ENCODE data around the gene MTMR2.
A peak's percentile ranks its signal among the peaks of the same experiment; 100 is the strongest.

Gene MTMR2

GRCh38 chr11:95795627-95796295 lies 128.1 kb downstream of the MTMR2 start:
- no peak overlapping the region for H3K4me3 ChIP-seq (ENCODE audit: low read length)
- TF ChIP-seq ZNF274 (IDR thresholded peaks at IDR 0.05; ENCODE audit: low read depth, low read length), result no peak

DNA sequence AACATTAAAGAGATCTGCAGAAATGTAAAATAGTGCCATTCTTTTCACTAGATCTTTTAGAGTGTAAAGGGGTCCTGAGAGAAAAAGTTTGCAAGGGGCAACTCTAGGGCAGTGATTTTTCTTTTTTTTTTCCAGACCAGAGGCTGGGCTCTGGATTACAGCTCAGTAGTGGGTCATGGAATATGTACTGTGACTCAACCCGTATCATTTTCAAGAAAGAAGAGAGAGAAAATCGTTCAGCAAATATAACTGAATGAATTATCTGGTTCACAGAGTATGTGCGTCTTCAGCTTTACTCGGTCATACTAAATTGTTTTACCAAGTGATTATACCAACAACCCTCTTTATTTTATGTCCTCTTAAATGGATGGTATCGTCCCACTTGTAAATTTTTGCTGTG lies 129.8 kb downstream of the MTMR2 start:
- TF ChIP-seq ZNF274 (IDR thresholded peaks at IDR 0.05; ENCODE audit: low read depth, low read length), result no peak
- no peak overlapping the region for H3K4me3 ChIP-seq (ENCODE audit: low read length)

DNA sequence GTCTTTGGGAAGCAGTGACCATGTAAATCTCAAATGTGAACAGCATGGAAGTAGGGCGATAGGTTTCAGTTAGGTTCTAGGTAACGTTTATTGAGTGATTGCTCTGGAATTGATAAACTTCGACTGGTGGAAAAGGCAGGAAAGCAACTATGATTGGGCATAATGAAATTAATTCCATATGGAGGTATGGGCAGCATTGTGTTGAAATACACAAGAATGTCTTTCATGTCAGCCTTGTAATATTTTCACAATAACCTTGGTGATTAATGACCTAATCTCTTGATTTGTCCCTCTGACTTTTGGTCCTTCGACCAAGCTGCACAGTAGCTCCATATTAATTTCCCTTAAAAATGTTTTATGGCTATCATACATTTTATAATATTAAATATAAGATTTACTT lies 130.8 kb downstream of the MTMR2 start:
- no peak for TF ChIP-seq ZNF274 (IDR thresholded peaks at IDR 0.05; ENCODE audit: low read depth, low read length)

GRCh38 chr11:95792700-95793099 lies 131.2 kb downstream of the MTMR2 start:
- H3K4me3 ChIP-seq (ENCODE audit: low read length), result no peak overlapping the region
- no peak for TF ChIP-seq ZNF274 (IDR thresholded peaks at IDR 0.05; ENCODE audit: low read depth, low read length)

More for the DNA sequence above, 130.8 kb downstream of the MTMR2 start:
- no peak overlapping the region for H3K4me3 ChIP-seq (ENCODE audit: low read length)

- TF ChIP-seq ZNF274 (IDR thresholded peaks at IDR 0.05; ENCODE audit: low read depth, low read length), result no peak
- H3K4me3 ChIP-seq (ENCODE audit: low read length), result peak overlapping the region; percentile 73
Measured at GRCh38 chr11:95792200-95792599, 131.7 kb downstream of the MTMR2 start.

GRCh38 chr11:95791709-95792033 lies 132.2 kb downstream of the MTMR2 start:
- H3K4me3 ChIP-seq (ENCODE audit: low read length), result peak overlapping the region; percentile 73
- no peak for TF ChIP-seq ZNF274 (IDR thresholded peaks at IDR 0.05; ENCODE audit: low read depth, low read length)

DNA sequence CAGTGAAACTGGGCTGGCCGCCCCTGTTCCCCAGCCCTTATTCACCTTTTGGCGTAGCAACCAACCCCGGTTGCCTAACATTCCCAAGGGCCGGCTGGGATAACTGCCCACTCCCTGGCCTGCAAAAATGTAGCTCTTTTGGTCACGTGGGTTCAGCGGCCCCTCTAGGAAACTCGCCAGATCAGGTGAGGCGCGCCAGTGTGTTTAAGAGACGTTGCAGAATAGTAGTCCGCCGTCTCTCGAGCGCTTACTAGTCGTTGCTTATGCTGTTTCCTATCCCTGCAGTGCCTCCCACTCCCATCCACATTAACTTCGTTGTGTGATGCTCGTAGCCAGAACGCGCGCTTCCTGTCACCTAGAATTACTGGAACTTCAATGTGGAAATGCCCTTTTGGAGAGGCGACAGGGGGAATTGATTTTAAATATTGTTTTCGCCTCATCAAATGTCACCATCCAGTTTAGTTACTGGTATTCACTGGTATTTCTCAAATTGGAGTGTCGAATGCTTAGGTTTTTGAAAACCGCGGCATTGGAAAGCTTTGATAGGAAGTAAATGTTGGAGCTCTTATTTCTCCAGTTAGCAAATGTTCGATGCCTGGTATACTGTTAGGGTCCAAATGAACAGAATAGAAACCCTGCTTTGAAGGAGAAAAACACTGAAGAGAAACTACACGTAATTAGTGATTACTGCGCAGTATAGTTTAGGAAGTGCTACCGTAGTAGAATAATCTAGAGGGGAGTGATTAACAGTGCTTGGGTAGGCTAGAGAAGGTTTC lies 132.8 kb downstream of the MTMR2 start:
- TF ChIP-seq ZNF274 (IDR thresholded peaks at IDR 0.05; ENCODE audit: low read depth, low read length), result no peak
- peak overlapping the region; percentile 73 for H3K4me3 ChIP-seq (ENCODE audit: low read length)

DNA sequence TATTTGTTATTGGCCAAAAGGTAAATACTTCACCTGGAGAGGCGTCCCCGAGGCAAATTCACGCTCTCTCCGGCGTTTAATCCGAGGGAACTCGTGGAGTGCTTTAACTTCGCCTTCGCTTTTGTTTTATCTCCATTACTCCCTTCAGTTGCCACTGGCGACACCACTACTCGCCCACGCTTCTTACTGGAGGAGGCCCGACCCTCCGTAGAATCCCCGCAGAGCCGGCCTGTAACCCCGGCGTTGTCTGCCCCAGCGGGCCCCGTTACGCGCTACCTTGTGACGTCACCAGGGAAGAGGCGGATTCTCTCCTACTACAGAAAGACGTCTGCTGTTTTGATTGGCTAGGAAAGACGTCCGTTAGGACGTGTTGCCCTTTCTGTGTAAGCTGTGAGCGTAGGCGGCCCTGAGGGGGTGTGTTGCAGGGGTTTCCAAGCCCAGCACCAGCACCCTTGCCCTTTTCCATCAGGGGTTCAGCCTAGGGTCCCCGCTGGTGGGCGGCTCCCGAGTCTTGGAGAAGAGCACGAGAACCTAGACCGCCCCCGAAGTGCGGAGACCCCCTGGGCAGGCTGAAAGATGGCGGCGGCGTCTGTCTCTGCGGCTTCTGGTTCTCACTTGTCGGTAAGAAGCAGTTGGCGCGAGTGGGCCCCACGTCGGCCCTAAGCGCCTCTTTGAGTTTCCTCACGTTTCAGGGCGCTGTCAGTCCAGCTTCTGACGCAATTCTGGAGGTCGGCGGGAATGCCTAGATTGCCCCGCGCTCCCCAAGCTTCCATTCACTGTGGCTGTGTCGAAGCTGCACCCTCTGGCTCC lies 133.6 kb downstream of the MTMR2 start, which contains the start of gene CEP57:
TSS of gene CEP57 (plus strand) at position 376 of the 810 bp plus-strand sequence. CDS start at position 577, 201 bp downstream.
- TF ChIP-seq ZNF274 (IDR thresholded peaks at IDR 0.05; ENCODE audit: low read depth, low read length), result no peak
- peak within 1 kb of the TSS; percentile 97 for H3K4me3 ChIP-seq (ENCODE audit: low read length)

DNA sequence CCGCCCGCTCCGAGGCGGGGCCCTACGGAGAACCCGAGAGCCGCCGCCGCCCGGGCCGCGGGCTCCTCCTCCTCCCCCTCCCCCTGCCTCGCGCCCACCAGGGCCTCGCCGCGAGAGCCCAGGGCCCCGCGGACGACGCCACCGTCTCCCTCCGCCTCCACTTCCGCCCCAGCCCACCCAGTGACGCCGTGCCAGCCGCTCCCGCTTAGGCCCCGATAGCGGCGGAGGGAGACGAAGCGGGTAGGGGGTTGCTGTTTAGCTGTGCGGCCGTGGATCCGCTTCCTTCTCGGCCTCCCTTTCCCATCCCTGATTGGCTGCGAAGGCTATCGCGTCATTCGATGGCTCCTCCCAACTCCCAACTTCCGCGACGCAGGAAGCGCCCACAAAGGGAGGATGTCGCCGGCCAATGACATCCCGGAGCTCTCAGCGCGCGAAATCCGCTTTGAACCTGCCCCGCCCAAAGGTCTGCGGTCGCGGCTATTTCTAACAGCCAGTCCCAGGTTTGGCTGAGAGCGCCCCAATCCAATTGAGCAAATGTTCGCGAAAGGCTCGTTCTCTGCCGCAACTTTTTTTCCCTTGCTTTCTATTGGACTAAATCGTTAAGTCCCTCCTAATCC lies 134.3 kb downstream of the MTMR2 start, which contains the start of gene FAM76B:
TSS of gene FAM76B (minus strand) at position 277 of the 617 bp plus-strand sequence. CDS start 304 bp downstream, outside the sequence.
- H3K4me3 ChIP-seq (ENCODE audit: low read length), result peak within 1 kb of the TSS; percentile 97
- TF ChIP-seq ZNF274 (IDR thresholded peaks at IDR 0.05; ENCODE audit: low read depth, low read length), result no peak

DNA sequence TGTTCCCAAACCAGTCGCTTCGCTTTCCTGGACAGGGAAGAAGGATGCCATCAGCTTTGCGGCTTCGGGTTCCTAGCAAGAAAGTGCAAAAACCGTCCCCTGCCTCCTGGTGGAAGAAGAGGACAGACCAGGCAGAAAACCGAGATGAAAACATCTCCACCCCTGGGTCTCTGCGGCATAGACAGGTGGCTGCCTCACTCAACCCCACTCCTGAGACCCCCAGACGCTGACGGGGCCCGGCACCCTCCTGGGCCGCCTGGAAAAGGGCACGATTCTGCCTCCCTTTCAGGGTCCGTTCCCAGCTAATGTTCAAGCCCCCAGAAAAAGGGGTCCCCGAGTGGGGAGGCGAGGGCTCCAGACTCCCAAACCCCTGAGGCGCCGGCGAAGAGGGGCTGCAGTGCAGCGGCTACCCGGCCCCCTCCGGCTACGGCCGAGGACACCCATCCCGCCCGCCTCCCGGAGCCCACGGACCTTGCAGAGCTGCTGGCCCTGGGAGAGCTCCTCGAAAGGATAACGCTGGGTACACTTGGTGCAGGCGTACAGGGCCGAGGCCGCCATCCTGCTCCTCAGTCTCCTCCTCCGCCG lies 134.9 kb downstream of the MTMR2 start:
- peak overlapping the region; percentile 97 for H3K4me3 ChIP-seq (ENCODE audit: low read length)
- no peak for TF ChIP-seq ZNF274 (IDR thresholded peaks at IDR 0.05; ENCODE audit: low read depth, low read length)
